KMS-11 (cell line): ENCODE results near the gene CAMK4.

Source experiments
- H2AFZ ChIP-seq: fragments of 200-600 bp; sonication (generic); 2 replicates; pipeline ENCODE4 v1.6.1; 2016; ENCODE audit warnings: antibody characterized with exemption, mixed run types, low read depth
- H3K27ac ChIP-seq: fragments of 200-600 bp; sonication (generic); 2 replicates; pipeline ENCODE4 v1.6.1; 2016; ENCODE audit warnings: mild to moderate bottlenecking, mixed run types
- H3K27me3 ChIP-seq: fragments of 200-600 bp; sonication (generic); 2 replicates; pipeline ENCODE4 v1.6.1; 2017; ENCODE audit warnings: mild to moderate bottlenecking, low read depth, mixed run types, moderate library complexity; ENCODE audit not compliant: insufficient read depth
- H3K36me3 ChIP-seq: fragments of 200-600 bp; sonication (generic); 2 replicates; pipeline ENCODE4 v1.6.1; 2017; ENCODE audit warnings: mild to moderate bottlenecking, mixed run types; ENCODE audit not compliant: insufficient read depth
- H3K4me1 ChIP-seq: fragments of 200-600 bp; sonication (generic); 2 replicates; pipeline ENCODE4 v1.6.1; 2016; ENCODE audit warnings: mild to moderate bottlenecking, low read depth, mixed run types; ENCODE audit not compliant: poor library complexity, severe bottlenecking
- H3K4me2 ChIP-seq: fragments of 200-600 bp; sonication (generic); 2 replicates; pipeline ENCODE4 v1.7.0; 2016; ENCODE audit warnings: mild to moderate bottlenecking, mixed run types
- H3K4me3 ChIP-seq: fragments of 200-600 bp; sonication (generic); IDR thresholded peaks from 2 replicates; pipeline ENCODE4 v1.6.1; 2017; ENCODE audit warnings: low read depth, low read length, mixed read lengths; ENCODE audit not compliant: insufficient read depth
- H3K79me2 ChIP-seq: fragments of 200-600 bp; sonication (generic); 2 replicates; pipeline ENCODE4 v1.6.1; 2016; ENCODE audit warnings: low read depth, mixed run types; ENCODE audit not compliant: insufficient read depth
- H3K9ac ChIP-seq: fragments of 200-600 bp; sonication (generic); 2 replicates; pipeline ENCODE4 v1.6.1; 2016; ENCODE audit warnings: mild to moderate bottlenecking, mixed run types
- H4K20me1 ChIP-seq: fragments of 200-600 bp; sonication (generic); 2 replicates; pipeline ENCODE4 v1.6.1; 2016; ENCODE audit warnings: mild to moderate bottlenecking, mixed run types; ENCODE audit not compliant: insufficient read depth
- TF ChIP-seq, protein P1 (sequence below): fragments of 200-600 bp; sonication (generic); conservative IDR thresholded peaks from 2 replicates; pipeline ENCODE4 v1.6.1; 2017; ENCODE audit warnings: low read depth, mild to moderate bottlenecking, antibody characterized with exemption, low read length, moderate library complexity, mixed read lengths

Gene CAMK4

DNA sequence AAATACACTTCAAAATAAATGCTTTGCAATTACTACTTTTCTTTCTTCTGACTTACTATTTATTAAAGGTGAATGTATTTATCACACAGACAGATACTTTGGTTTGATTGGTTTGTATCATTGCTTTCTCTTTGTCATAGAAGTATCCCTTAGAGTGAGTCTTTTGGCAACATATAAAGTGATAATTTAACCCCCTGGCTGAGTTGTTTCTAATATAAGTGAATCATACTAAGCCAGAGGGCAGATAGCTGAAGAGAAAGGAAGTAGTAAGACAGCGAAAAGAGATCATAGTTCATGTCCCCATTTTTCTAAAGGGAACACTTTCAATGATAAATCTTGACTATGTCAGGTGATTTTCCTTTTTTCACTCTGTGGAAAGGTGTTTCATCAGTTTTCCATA lies 38.6 kb downstream of the CAMK4 start:
- H3K4me3 ChIP-seq = no peak overlapping the region
- no peak overlapping the region for H3K27ac ChIP-seq
- no peak overlapping the region for H2AFZ ChIP-seq
- no peak overlapping the region for H3K4me2 ChIP-seq
- H3K36me3 ChIP-seq = no peaks in the 10 kb centered on the region
- no peaks in the 10 kb centered on the region for H3K27me3 ChIP-seq
- TF ChIP-seq, protein P1, sequence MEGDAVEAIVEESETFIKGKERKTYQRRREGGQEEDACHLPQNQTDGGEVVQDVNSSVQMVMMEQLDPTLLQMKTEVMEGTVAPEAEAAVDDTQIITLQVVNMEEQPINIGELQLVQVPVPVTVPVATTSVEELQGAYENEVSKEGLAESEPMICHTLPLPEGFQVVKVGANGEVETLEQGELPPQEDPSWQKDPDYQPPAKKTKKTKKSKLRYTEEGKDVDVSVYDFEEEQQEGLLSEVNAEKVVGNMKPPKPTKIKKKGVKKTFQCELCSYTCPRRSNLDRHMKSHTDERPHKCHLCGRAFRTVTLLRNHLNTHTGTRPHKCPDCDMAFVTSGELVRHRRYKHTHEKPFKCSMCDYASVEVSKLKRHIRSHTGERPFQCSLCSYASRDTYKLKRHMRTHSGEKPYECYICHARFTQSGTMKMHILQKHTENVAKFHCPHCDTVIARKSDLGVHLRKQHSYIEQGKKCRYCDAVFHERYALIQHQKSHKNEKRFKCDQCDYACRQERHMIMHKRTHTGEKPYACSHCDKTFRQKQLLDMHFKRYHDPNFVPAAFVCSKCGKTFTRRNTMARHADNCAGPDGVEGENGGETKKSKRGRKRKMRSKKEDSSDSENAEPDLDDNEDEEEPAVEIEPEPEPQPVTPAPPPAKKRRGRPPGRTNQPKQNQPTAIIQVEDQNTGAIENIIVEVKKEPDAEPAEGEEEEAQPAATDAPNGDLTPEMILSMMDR = no peak
- H4K20me1 ChIP-seq = no peaks in the 10 kb centered on the region
- H3K9ac ChIP-seq = no peak overlapping the region
- no peaks in the 10 kb centered on the region for H3K4me1 ChIP-seq
- H3K79me2 ChIP-seq = no peaks in the 10 kb centered on the region

DNA sequence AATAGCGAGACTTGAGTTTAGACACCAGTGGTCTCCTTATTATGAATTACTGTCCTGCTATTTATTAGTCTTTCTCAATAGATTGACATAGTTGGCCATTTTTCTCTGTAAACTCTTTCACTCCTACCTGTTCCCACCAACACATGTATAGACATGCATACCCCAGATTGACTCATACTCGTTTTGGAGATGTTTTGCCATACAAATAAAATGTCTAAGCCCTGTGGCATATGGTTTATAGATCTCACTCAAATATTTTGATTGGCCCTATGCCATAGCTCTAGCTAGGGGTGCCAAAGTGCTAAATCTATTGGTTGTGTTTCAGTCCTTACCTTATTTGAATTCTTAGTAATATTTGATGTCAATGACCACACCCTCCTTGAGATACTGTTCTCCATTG lies 42.3 kb downstream of the CAMK4 start:
- TF ChIP-seq, protein P1 = no peak
- Histone ChIP-seq H3K79me2 (no peaks in the 10 kb centered on the region), H3K36me3 (no peaks in the 10 kb centered on the region)

DNA sequence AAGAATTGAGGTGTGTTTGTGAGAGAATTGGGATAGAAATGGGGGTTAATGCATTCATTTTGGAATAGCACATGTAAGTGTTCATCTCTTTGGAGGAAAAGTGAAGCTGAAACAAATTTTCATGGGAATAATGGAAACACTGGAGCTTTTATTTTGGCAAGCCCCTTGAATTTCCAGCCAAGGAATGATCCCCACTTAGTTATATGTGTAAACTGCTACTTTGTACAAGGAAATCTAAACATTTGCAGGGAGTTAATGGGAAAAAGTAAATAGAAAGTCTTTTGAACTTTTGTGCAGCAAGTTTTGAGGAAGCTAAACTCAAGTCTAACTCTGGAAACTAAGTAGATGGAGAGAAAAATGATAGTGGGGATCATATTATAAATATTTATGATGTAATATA lies 44.1 kb downstream of the CAMK4 start:
- Histone ChIP-seq H3K9ac (no peak overlapping the region), H4K20me1 (no peaks in the 10 kb centered on the region), H3K27ac (no peak overlapping the region), H3K79me2 (no peaks in the 10 kb centered on the region), H3K4me3 (no peak overlapping the region), H2AFZ (no peak overlapping the region), H3K36me3 (no peaks in the 10 kb centered on the region), H3K27me3 (no peaks in the 10 kb centered on the region), H3K4me1 (no peaks in the 10 kb centered on the region), H3K4me2 (no peak overlapping the region)
- TF ChIP-seq, protein P1 = no peak

More for the DNA sequence above, 42.3 kb downstream of the CAMK4 start:
- no peaks in the 10 kb centered on the region for H3K27me3 ChIP-seq
- no peak overlapping the region for H3K9ac ChIP-seq
- H3K4me1 ChIP-seq = no peaks in the 10 kb centered on the region
- no peak overlapping the region for H2AFZ ChIP-seq
- H3K4me2 ChIP-seq = no peak overlapping the region
- H3K27ac ChIP-seq = no peak overlapping the region
- H4K20me1 ChIP-seq = no peaks in the 10 kb centered on the region
- no peak overlapping the region for H3K4me3 ChIP-seq

DNA sequence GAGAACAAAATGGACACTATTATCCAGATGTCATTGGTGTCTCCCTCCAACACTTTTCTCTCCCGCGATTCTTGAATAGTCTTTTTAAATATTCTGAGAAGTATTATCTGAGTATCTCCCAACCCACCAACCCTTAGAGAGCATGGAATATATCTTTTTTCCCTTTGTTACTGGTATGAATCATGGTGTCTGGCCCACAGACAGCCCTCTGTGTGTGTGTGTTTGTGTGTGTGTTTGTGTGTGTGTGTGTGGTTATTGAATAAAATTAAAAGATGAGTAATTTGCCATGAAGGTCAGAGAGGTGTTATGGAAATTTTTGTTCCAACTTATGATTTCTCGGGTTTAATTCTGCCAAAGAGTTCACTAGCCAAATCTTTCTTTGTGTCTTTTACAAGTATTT lies 47.7 kb downstream of the CAMK4 start:
- H3K79me2 ChIP-seq = no peaks in the 10 kb centered on the region
- no peak overlapping the region for H3K4me2 ChIP-seq
- H2AFZ ChIP-seq = no peak overlapping the region
- no peaks in the 10 kb centered on the region for H4K20me1 ChIP-seq
- H3K4me1 ChIP-seq = no peaks in the 10 kb centered on the region
- TF ChIP-seq, protein P1 = no peak
- no peaks in the 10 kb centered on the region for H3K27me3 ChIP-seq
- no peak overlapping the region for H3K9ac ChIP-seq
- H3K27ac ChIP-seq = no peak overlapping the region
- no peaks in the 10 kb centered on the region for H3K36me3 ChIP-seq
- H3K4me3 ChIP-seq = no peak overlapping the region
